HK-2 (cell line): ENCODE data around the gene SPANXN3.
A peak's percentile ranks its signal among the peaks of the same experiment; 100 is the strongest.
"Not testable (repeated sequence)": the region's sequence is repeated elsewhere in the genome, so short reads cannot be mapped to it uniquely, and the experiment has no call there.

Experiments used
- DNase-seq: peaks from one replicate; pipeline ENCODE4 v3.0.0-alpha.2; 2018; ENCODE audit not compliant: unreplicated experiment

Gene SPANXN3

GRCh38 chrX:143517375-143517774 is at the start of gene SPANXN3:
TSS of gene SPANXN3 (minus strand) at chrX:143517475. CDS start at chrX:143517391, 84 bp downstream.
- not testable (repeated sequence) for DNase-seq

- no peak for DNase-seq
These were observed 18.9 kb upstream of the SPANXN3 start for GRCh38 chrX:143536176-143536575.

- DNase-seq = not testable (repeated sequence)
These were observed 15.1 kb downstream of the SPANXN3 start for GRCh38 chrX:143502196-143502595.

- DNase-seq = no peak
These were observed 16.5 kb downstream of the SPANXN3 start for GRCh38 chrX:143500751-143501150.

- no peak for DNase-seq
These were observed 31.2 kb downstream of the SPANXN3 start for GRCh38 chrX:143486105-143486504.

GRCh38 chrX:143476751-143477150 is 40.5 kb downstream of the SPANXN3 start:
- DNase-seq = no peak

- peak; percentile 5 for DNase-seq
These were observed 44.8 kb downstream of the SPANXN3 start for GRCh38 chrX:143472347-143472938.

- DNase-seq = no peak
These were observed 51.1 kb downstream of the SPANXN3 start for GRCh38 chrX:143466130-143466529.

- no peak for DNase-seq
These were observed 54.6 kb downstream of the SPANXN3 start for GRCh38 chrX:143462696-143463095.

GRCh38 chrX:143461606-143462005 is 55.7 kb downstream of the SPANXN3 start:
- no peak for DNase-seq
